Caco-2 (cell line): ENCODE data around the gene SEC14L1. TPM values are rescaled to one million over a fixed set of nuclear protein-coding genes. Genes with fewer than 3 reads are reported as not detected.

Experiments
- BruUV-seq: library from RNA; stranded (reverse); fragments of 400-500 nt; replicated peaks from 2 replicates; lab custom pipeline; 2021; lab: Mats Ljungman, UMichigan
- CTCF ChIA-PET: fragments of 300-600 bp; sonication (Branson Sonifier 250); formaldehyde crosslinking; loops from one replicate; lab custom pipeline; 2022; ENCODE audit warnings: antibody characterized with exemption; lab: Charles Lee
- POLR2A ChIA-PET: fragments of 300-600 bp; sonication (Branson Sonifier 250); formaldehyde crosslinking; loops from one replicate; lab custom pipeline; 2022; ENCODE audit warnings: antibody characterized with exemption; lab: Charles Lee
- DNase-seq, 2 experiments: peaks; one replicate each; pipeline versions ENCODE4 v3.0.0 to v3.0.0-alpha.2; 2020 to 2022
- H3K27me3 ChIP-seq: replicated peaks from 2 replicates; pipeline ENCODE4 v1.6.0; 2011; ENCODE audit warnings: low read length; ENCODE audit not compliant: control insufficient read depth, insufficient read depth
- H3K36me3 ChIP-seq: 2 replicates; pipeline ENCODE4 v1.5.1; 2011; ENCODE audit warnings: low read length; ENCODE audit not compliant: control insufficient read depth, insufficient read depth
- H3K4me1 ChIP-seq: fragments of 250-450 bp; sonication (Bioruptor Pico); 2 replicates; pipeline ENCODE4 v1.5.1; 2020; ENCODE audit warnings: mild to moderate bottlenecking
- H3K4me3 ChIP-seq: 2 replicates; pipeline ENCODE4 v1.5.1; 2011; ENCODE audit warnings: low read depth, mild to moderate bottlenecking, control low read depth, low read length
- H3K9me3 ChIP-seq: fragments of 250-450 bp; sonication (Bioruptor Pico); 2 replicates; pipeline ENCODE4 v1.5.1; 2020; ENCODE audit warnings: mild to moderate bottlenecking, moderate library complexity
- H3K27ac Mint-ChIP-seq: one replicate; pipeline ENCODE4 v1.8.0; 2022; ENCODE audit warnings: mixed read lengths; ENCODE audit not compliant: unreplicated experiment
- H3K27me3 Mint-ChIP-seq: one replicate; pipeline ENCODE4 v1.8.0; 2022; ENCODE audit warnings: mixed read lengths; ENCODE audit not compliant: insufficient read depth, unreplicated experiment
- H3K36me3 Mint-ChIP-seq: one replicate; pipeline ENCODE4 v1.8.0; 2022; ENCODE audit warnings: mild to moderate bottlenecking, mixed read lengths; ENCODE audit not compliant: insufficient read depth, unreplicated experiment
- H3K4me1 Mint-ChIP-seq: one replicate; pipeline ENCODE4 v1.8.0; 2022; ENCODE audit warnings: low read depth, mixed read lengths; ENCODE audit not compliant: unreplicated experiment
- H3K4me3 Mint-ChIP-seq: one replicate; pipeline ENCODE4 v1.8.0; 2022; ENCODE audit warnings: mild to moderate bottlenecking, moderate library complexity, mixed read lengths; ENCODE audit not compliant: unreplicated experiment
- H3K9me3 Mint-ChIP-seq: one replicate; pipeline ENCODE4 v1.8.0; 2022; ENCODE audit warnings: mixed read lengths; ENCODE audit not compliant: unreplicated experiment
- CTCF ChIP-seq, 2 experiments: fragments of 200-600 bp in 1 of 2; IDR thresholded peaks; 1 replicate in 1 of 2; 2 replicates in 1 of 2; pipeline versions ENCODE4 v1.5.1 to v1.8.0; 2011 to 2022; ENCODE audit warnings: antibody characterized with exemption in 1 of 2, control low read depth in 1 of 2, inconsistent platforms in 1 of 2, low read depth in 1 of 2, low read length in 1 of 2, mild to moderate bottlenecking in 1 of 2, moderate library complexity in 1 of 2; ENCODE audit not compliant: insufficient read depth in 1 of 2, severe bottlenecking in 1 of 2, unreplicated experiment in 1 of 2
- intact Hi-C: fragments of 100-400 bp; cut with micrococcal nuclease; formaldehyde crosslinking; loops from one replicate; pipeline ENCODE4 v1.10.0; 2022; ENCODE audit not compliant: unreplicated experiment
- total RNA-seq: library from RNA; stranded (reverse); gene quantifications from 2 replicates; pipeline ENCODE4 v1.2.3, GENCODE V29; 2022

The SEC14L1 gene
- total RNA-seq, 1 experiment from 2014 or later: 92.0 TPM

- TF ChIP-seq CTCF (IDR thresholded peaks at IDR 0.05; ENCODE audit: insufficient read depth in 1 of 2, low read depth in 1 of 2, low read length in 1 of 2, severe bottlenecking in 1 of 2, unreplicated experiment in 1 of 2): no peak
- Histone ChIP-seq H3K36me3 (peaks cover 7% of the 10 kb centered on the region), H3K9me3 (no peaks in the 10 kb centered on the region), H3K27me3 (no peaks in the 10 kb centered on the region), H3K4me3 (no peak overlapping the region), H3K4me1 (no peaks in the 10 kb centered on the region)
- DNase-seq: no peak
- Mint-ChIP-seq H3K27ac (no peak overlapping the region), H3K4me1 (no peaks in the 10 kb centered on the region), H3K9me3 (no peaks in the 10 kb centered on the region), H3K36me3 (peaks cover 89% of the 10 kb centered on the region), H3K4me3 (no peak overlapping the region), H3K27me3 (no peaks in the 10 kb centered on the region)
- no TSS peak for BruUV-seq
- intact Hi-C loops: no loop called here
- CTCF ChIA-PET: no interaction called here
- POLR2A ChIA-PET: no interaction called here
Measured at GRCh38 chr17:77196251-77196650, 55.5 kb downstream of the SEC14L1 start.

GRCh38 chr17:77197115-77197514 lies 56.3 kb downstream of the SEC14L1 start:
- Histone ChIP-seq H3K27me3 (no peaks in the 10 kb centered on the region), H3K4me3 (no peak overlapping the region), H3K36me3 (peaks cover 8% of the 10 kb centered on the region), H3K9me3 (no peaks in the 10 kb centered on the region), H3K4me1 (no peaks in the 10 kb centered on the region)
- no peak for DNase-seq
- CTCF ChIA-PET: no interaction called here
- TF ChIP-seq CTCF (IDR thresholded peaks at IDR 0.05; ENCODE audit: insufficient read depth in 1 of 2, low read depth in 1 of 2, low read length in 1 of 2, severe bottlenecking in 1 of 2, unreplicated experiment in 1 of 2): no peak
- intact Hi-C loops: no loop called here
- Mint-ChIP-seq H3K36me3 (peaks cover 90% of the 10 kb centered on the region), H3K9me3 (no peaks in the 10 kb centered on the region), H3K4me3 (no peak overlapping the region), H3K4me1 (no peaks in the 10 kb centered on the region), H3K27ac (no peak overlapping the region), H3K27me3 (no peaks in the 10 kb centered on the region)
- no TSS peak for BruUV-seq
- POLR2A ChIA-PET: no interaction called here

- Mint-ChIP-seq H3K4me1 (no peaks in the 10 kb centered on the region), H3K27me3 (no peaks in the 10 kb centered on the region), H3K9me3 (no peaks in the 10 kb centered on the region), H3K4me3 (no peak overlapping the region), H3K27ac (no peak overlapping the region), H3K36me3 (peaks cover 87% of the 10 kb centered on the region)
- no peak for DNase-seq
- ChIA-PET POLR2A (interaction anchor here (0.6 kb wide), 1 partner anchor 105 kb away, joined by 6 read pairs; no protein-coding TSS in a partner anchor), CTCF (interaction anchor here (2.1 kb wide), 1 partner anchor 112 kb away, joined by 5 read pairs; no protein-coding TSS in a partner anchor)
- TF ChIP-seq CTCF (IDR thresholded peaks at IDR 0.05; ENCODE audit: insufficient read depth in 1 of 2, low read depth in 1 of 2, low read length in 1 of 2, severe bottlenecking in 1 of 2, unreplicated experiment in 1 of 2): no peak
- no peaks in the 10 kb centered on the region for H3K27me3 ChIP-seq
- intact Hi-C loops: no loop called here
- peaks cover 10% of the 10 kb centered on the region for H3K36me3 ChIP-seq
- no peaks in the 10 kb centered on the region for H3K9me3 ChIP-seq
- H3K4me3 ChIP-seq: no peak overlapping the region
- no TSS peak for BruUV-seq
- no peaks in the 10 kb centered on the region for H3K4me1 ChIP-seq
Measured at GRCh38 chr17:77200711-77201110, 59.9 kb downstream of the SEC14L1 start.
